Mesothelial cell of epicardium (in vitro differentiated cells): ENCODE data around the gene BBS9. TPM values are rescaled to one million over a fixed set of nuclear protein-coding genes. Genes with fewer than 3 reads are reported as not detected.
"Not testable (repeated sequence)": the region's sequence is repeated elsewhere in the genome, so short reads cannot be mapped to it uniquely, and the experiment has no call there.

Experiments
- DNase-seq, 2 experiments: peaks; one replicate each; pipeline ENCODE4 v3.0.0; 2021; ENCODE audit warnings: low spot score in 2 of 2; ENCODE audit not compliant: unreplicated experiment in 2 of 2
- H3K27ac Mint-ChIP-seq: 2 replicates; pipeline ENCODE4 v1.8.0; 2021; ENCODE audit warnings: mixed read lengths
- H3K27me3 Mint-ChIP-seq: 2 replicates; pipeline ENCODE4 v1.8.0; 2021; ENCODE audit warnings: low read depth, mixed read lengths
- H3K36me3 Mint-ChIP-seq: 2 replicates; pipeline ENCODE4 v1.8.0; 2021; ENCODE audit warnings: mixed read lengths
- H3K4me1 Mint-ChIP-seq: 2 replicates; pipeline ENCODE4 v1.8.0; 2021; ENCODE audit warnings: mixed read lengths
- H3K4me3 Mint-ChIP-seq: 2 replicates; pipeline ENCODE4 v1.8.0; 2021; ENCODE audit warnings: mild to moderate bottlenecking, moderate library complexity, mixed read lengths
- H3K9me3 Mint-ChIP-seq: 2 replicates; pipeline ENCODE4 v1.8.0; 2021; ENCODE audit warnings: mixed read lengths
- CTCF ChIP-seq: fragments of 200-600 bp; sonication (generic); IDR thresholded peaks from one replicate; pipeline ENCODE4 v1.5.0; 2021; ENCODE audit warnings: antibody characterized with exemption; ENCODE audit not compliant: unreplicated experiment
- total RNA-seq: library from RNA; stranded (reverse); gene quantifications from 3 replicates; pipeline ENCODE4 v1.2.1, GENCODE V29; 2021

Gene BBS9
- total RNA-seq, 1 donor from 2014 or later, result 26.9 TPM

- peaks cover 16% of the 10 kb centered on the region for H3K4me1 Mint-ChIP-seq
- H3K27ac Mint-ChIP-seq, result peak overlapping the region; percentile 13
- DNase-seq, result no peak
- peaks cover 2% of the 10 kb centered on the region for H3K36me3 Mint-ChIP-seq
- no peaks in the 10 kb centered on the region for H3K27me3 Mint-ChIP-seq
- peaks cover 7% of the 10 kb centered on the region for H3K9me3 Mint-ChIP-seq
- TF ChIP-seq CTCF, result no peak
- no peak overlapping the region for H3K4me3 Mint-ChIP-seq
Observed at GRCh38 chr7:33471636-33472242, 342.4 kb downstream of the BBS9 start.

DNA sequence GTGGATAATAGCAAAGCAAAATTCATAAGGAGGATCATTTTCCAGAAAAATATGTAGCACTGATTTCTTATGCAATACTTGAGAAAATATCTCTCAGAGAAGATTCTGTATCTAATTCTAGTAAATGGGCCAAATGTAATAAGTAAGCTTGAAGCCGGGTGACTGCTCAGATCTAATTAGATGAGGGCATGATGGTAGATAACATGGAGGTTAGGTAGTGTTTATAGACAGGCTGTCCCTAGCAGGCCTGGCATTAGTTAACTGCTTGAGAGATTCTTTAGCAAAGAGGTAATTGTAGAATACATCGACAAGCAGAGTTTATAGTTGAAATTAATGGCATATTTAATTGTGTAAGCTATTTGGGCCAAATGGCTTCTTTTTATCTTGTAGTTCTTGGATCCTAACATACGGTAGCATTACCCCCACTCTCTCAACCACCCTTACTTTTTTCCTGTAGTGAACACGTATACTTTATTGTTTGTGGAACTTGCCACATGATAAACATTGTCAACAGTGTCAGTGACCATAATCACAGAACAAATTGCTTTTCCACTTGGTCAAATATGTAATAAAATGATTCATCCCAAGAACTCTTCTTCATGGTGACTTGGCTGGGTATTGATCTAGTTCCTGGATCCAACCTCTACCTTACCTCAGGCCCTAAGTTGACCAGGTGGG, 343.1 kb downstream of the BBS9 start:
- H3K4me1 Mint-ChIP-seq, result peaks cover 16% of the 10 kb centered on the region
- no peak for DNase-seq
- H3K27ac Mint-ChIP-seq, result no peak overlapping the region
- no peak overlapping the region for H3K4me3 Mint-ChIP-seq
- H3K27me3 Mint-ChIP-seq, result no peaks in the 10 kb centered on the region
- H3K9me3 Mint-ChIP-seq, result peaks cover 7% of the 10 kb centered on the region
- H3K36me3 Mint-ChIP-seq, result peaks cover 2% of the 10 kb centered on the region
- no peak for TF ChIP-seq CTCF

DNA sequence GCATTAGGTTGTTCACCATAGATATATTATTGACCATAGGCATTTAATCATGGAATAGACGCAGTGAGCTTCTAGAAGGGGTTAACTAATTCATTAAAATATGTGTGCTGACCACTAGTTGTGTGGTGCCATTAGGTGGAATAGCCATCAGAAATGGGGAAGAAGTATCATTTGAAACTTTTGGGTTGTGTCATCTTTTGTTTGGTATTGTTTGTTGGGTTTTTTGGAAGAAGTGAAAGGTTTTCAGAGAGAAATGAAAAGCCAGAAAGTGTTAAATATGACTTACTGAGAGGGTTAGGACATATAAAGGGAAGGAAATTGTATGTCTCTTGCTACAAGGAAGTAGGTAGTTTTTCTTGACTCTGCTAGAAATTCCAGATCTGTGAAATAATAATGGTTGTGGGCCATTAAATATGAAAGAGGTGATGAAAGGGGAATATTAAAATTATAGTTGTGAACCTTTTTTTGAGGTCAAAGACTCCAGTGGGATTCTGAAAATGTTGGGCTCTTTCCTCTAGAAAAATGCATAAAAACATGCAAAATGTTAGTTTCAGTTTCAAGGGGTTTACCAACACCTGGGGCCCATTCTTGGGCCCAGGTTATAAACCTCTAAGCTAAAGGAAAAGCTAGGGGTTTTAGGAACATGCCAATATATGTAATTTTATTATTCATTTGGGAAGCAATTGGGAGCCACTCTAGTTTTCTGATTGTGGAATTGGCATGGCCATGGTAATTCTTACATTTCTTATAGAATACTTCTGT, 348.5 kb downstream of the BBS9 start:
- Mint-ChIP-seq H3K27ac (no peak overlapping the region), H3K36me3 (peaks cover 6% of the 10 kb centered on the region), H3K27me3 (no peaks in the 10 kb centered on the region), H3K9me3 (peaks cover 21% of the 10 kb centered on the region), H3K4me3 (no peak overlapping the region), H3K4me1 (peaks cover 6% of the 10 kb centered on the region)
- no peak for TF ChIP-seq CTCF
- DNase-seq, result no peak

DNA sequence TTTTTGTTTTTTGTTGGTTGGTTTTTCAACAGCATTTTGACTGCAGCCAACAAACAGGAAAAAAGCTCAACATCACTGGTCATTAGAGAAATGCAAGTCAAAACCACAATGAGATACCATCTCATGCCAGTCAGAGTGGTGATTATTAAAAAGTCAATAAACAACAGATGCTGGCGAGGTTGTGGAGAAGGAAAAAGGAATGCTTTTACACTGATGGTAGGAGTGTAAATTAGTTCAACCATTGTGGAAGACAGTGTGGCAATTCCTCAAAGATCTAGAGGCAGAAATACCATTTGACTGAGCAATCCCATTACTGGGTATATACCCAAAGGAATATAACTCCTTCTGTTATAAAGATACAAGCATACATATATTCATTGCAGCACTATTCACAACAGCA, 355.1 kb downstream of the BBS9 start:
- H3K36me3 Mint-ChIP-seq, H3K4me1 Mint-ChIP-seq, H3K27me3 Mint-ChIP-seq, H3K27ac Mint-ChIP-seq, H3K4me3 Mint-ChIP-seq, DNase-seq: not testable (repeated sequence)
- H3K9me3 Mint-ChIP-seq, result peaks cover 20% of the 10 kb centered on the region

- DNase-seq, result no peak
- no peaks in the 10 kb centered on the region for H3K27me3 Mint-ChIP-seq
Observed at GRCh38 chr7:33485747-33486493, 356.6 kb downstream of the BBS9 start.

More at GRCh38 chr7:33485747-33486493, 356.6 kb downstream of the BBS9 start:
- no peak overlapping the region for H3K27ac Mint-ChIP-seq
- H3K9me3 Mint-ChIP-seq, result peaks cover 9% of the 10 kb centered on the region
- H3K4me3 Mint-ChIP-seq, result no peak overlapping the region
- H3K36me3 Mint-ChIP-seq, result peaks cover 2% of the 10 kb centered on the region
- no peak for TF ChIP-seq CTCF
- H3K4me1 Mint-ChIP-seq, result peaks cover 5% of the 10 kb centered on the region
